H1 (cell line): ENCODE measurements around the gene ASTN2. TPM values are rescaled to one million over a fixed set of nuclear protein-coding genes. Genes with fewer than 3 reads are reported as not detected.

Source experiments
- CTCF ChIA-PET: fragments of 300-600 bp; sonication (Branson Sonifier 250); formaldehyde crosslinking; loops from one replicate; lab custom pipeline; 2021; ENCODE audit not compliant: partially characterized antibody; lab: Charles Lee
- POLR2A ChIA-PET: fragments of 300-600 bp; sonication (Branson Sonifier 250); formaldehyde crosslinking; loops from one replicate; lab custom pipeline; 2021; ENCODE audit warnings: inconsistent platforms; ENCODE audit not compliant: partially characterized antibody; lab: Charles Lee
- DNase-seq, 2 experiments: peaks; one replicate each; pipeline versions ENCODE4 v3.0.0 to v3.0.0-alpha.2; 2010 to 2022; ENCODE audit warnings: low spot score in 2 of 2, low read depth in 1 of 2, mixed read lengths in 1 of 2
- FAIRE-seq: peaks from 2 replicates; lab custom pipeline; 2011; peaks lifted over from hg19 to GRCh38; lab: Jason Lieb, UNC
- H2AFZ ChIP-seq: 2 replicates; pipeline ENCODE4 v1.8.1; 2012; ENCODE audit warnings: low read length, inconsistent platforms
- H2AK5ac ChIP-seq: 2 replicates; pipeline ENCODE4 v1.6.1; 2013; ENCODE audit warnings: low read depth, low read length
- H2BK120ac ChIP-seq: replicated peaks from 2 replicates; pipeline ENCODE3; 2013; ENCODE audit warnings: low read depth, low read length, inconsistent platforms
- H2BK12ac ChIP-seq: 2 replicates; pipeline ENCODE4 v1.6.1; 2013; ENCODE audit warnings: low read depth, low read length
- H2BK15ac ChIP-seq: 2 replicates; pipeline ENCODE4 v1.6.1; 2013; ENCODE audit warnings: low read length
- H2BK20ac ChIP-seq: 2 replicates; pipeline ENCODE4 v1.6.1; 2013; ENCODE audit warnings: low read length
- H2BK5ac ChIP-seq: 2 replicates; pipeline ENCODE4 v1.6.1; 2013; ENCODE audit warnings: low read depth, low read length
- H3K14ac ChIP-seq: 2 replicates; pipeline ENCODE4 v1.6.1; 2013; ENCODE audit warnings: inconsistent platforms; ENCODE audit not compliant: insufficient read length
- H3K18ac ChIP-seq: 2 replicates; pipeline ENCODE4 v1.6.1; 2013; ENCODE audit warnings: low read length; ENCODE audit errors: extremely low read depth
- H3K23ac ChIP-seq: 2 replicates; pipeline ENCODE4 v1.6.1; 2013; ENCODE audit warnings: inconsistent platforms; ENCODE audit not compliant: insufficient read length
- H3K23me2 ChIP-seq: 2 replicates; pipeline ENCODE4 v1.6.1; 2013; ENCODE audit warnings: low read depth, low read length
- H3K27ac ChIP-seq: 2 replicates; pipeline ENCODE4 v1.6.1; 2011; ENCODE audit warnings: low read depth, low read length, inconsistent platforms
- H3K27me3 ChIP-seq, 4 experiments: replicated peaks in 1 of 4; 1 replicate in 1 of 4; 2 replicates in 3 of 4; pipeline versions ENCODE4 v1.6.1 to v1.8.1; 2011 to 2013; ENCODE audit warnings: low read length in 3 of 4, mild to moderate bottlenecking in 3 of 4, inconsistent platforms in 2 of 4, mixed read lengths in 2 of 4, moderate library complexity in 1 of 4; ENCODE audit not compliant: control insufficient read depth in 3 of 4, insufficient read depth in 3 of 4; ENCODE audit errors: extremely low read depth in 1 of 4
- H3K36me3 ChIP-seq, 4 experiments: 2 replicates each; pipeline versions ENCODE4 v1.6.1 to v1.8.1; 2011 to 2013; ENCODE audit warnings: mild to moderate bottlenecking in 4 of 4, low read length in 3 of 4, moderate library complexity in 2 of 4, control low read depth in 1 of 4, inconsistent platforms in 1 of 4; ENCODE audit not compliant: insufficient read depth in 4 of 4, control insufficient read depth in 2 of 4
- H3K4ac ChIP-seq: replicated peaks from 2 replicates; pipeline ENCODE3; 2013; ENCODE audit warnings: low read length, low read depth, mixed read lengths, inconsistent platforms; ENCODE audit not compliant: insufficient read length
- H3K4me1 ChIP-seq, 4 experiments: replicated peaks in 1 of 4; 1 replicate in 1 of 4; 2 replicates in 3 of 4; pipeline versions ENCODE4 v1.6.1 to v1.8.1; 2011 to 2013; ENCODE audit warnings: low read length in 3 of 4, inconsistent platforms in 2 of 4, mixed read lengths in 1 of 4; ENCODE audit not compliant: insufficient read depth in 4 of 4, control insufficient read depth in 3 of 4
- H3K4me2 ChIP-seq, 2 experiments: 2 replicates each; pipeline versions ENCODE4 v1.6.1 to v1.8.1; 2011 to 2013; ENCODE audit warnings: low read depth in 2 of 2, low read length in 2 of 2, control low read depth in 1 of 2, inconsistent platforms in 1 of 2, mild to moderate bottlenecking in 1 of 2; ENCODE audit not compliant: insufficient read depth in 1 of 2
- H3K4me3 ChIP-seq, 4 experiments: fragments of 200-600, 300-600 bp in 1 of 4; sonication (generic), shearing (Covaris generic), sonication (Bioruptor Twin) in 1 of 4; 2 replicates each; pipeline versions ENCODE4 v1.5.1 to v1.8.1; 2011 to 2016; ENCODE audit warnings: low read length in 4 of 4, low read depth in 3 of 4, control low read depth in 2 of 4, inconsistent platforms in 2 of 4, mild to moderate bottlenecking in 2 of 4, mixed read lengths in 1 of 4, moderate library complexity in 1 of 4; ENCODE audit not compliant: insufficient read depth in 2 of 4; ENCODE audit errors: extremely low read depth in 1 of 4
- H3K56ac ChIP-seq: replicated peaks from 2 replicates; pipeline ENCODE3; 2013; ENCODE audit warnings: low read depth, mild to moderate bottlenecking, mixed read lengths, low read length, inconsistent platforms; ENCODE audit not compliant: insufficient read length
- H3K79me1 ChIP-seq: 2 replicates; pipeline ENCODE4 v1.6.1; 2013; ENCODE audit warnings: low read depth, low read length, control low read depth
- H3K79me2 ChIP-seq, 2 experiments: 2 replicates each; pipeline versions ENCODE4 v1.6.1 to v1.8.1; 2012 to 2013; ENCODE audit warnings: low read length in 2 of 2, mild to moderate bottlenecking in 2 of 2, inconsistent platforms in 1 of 2; ENCODE audit not compliant: insufficient read depth in 2 of 2, control insufficient read depth in 1 of 2
- H3K9ac ChIP-seq, 4 experiments: replicated peaks in 1 of 4; 1 replicate in 1 of 4; 2 replicates in 3 of 4; pipeline versions ENCODE4 v1.6.1 to v1.8.1; 2011 to 2013; ENCODE audit warnings: low read depth in 3 of 4, low read length in 3 of 4, control low read depth in 2 of 4, mild to moderate bottlenecking in 2 of 4, moderate library complexity in 2 of 4, inconsistent platforms in 1 of 4; ENCODE audit errors: extremely low read depth in 1 of 4
- H3K9me3 ChIP-seq, 2 experiments: 2 replicates each; pipeline versions ENCODE4 v1.6.1 to v1.8.1; 2012 to 2013; ENCODE audit warnings: mild to moderate bottlenecking in 2 of 2, moderate library complexity in 2 of 2, control low read depth in 1 of 2, inconsistent platforms in 1 of 2, low read depth in 1 of 2, low read length in 1 of 2, mixed read lengths in 1 of 2; ENCODE audit not compliant: insufficient read depth in 2 of 2
- H4K20me1 ChIP-seq, 2 experiments: replicated peaks in 1 of 2; 2 replicates each; pipeline versions ENCODE3 to v1.8.1; 2011 to 2013; ENCODE audit warnings: inconsistent platforms in 2 of 2, low read length in 2 of 2, mild to moderate bottlenecking in 1 of 2; ENCODE audit not compliant: insufficient read depth in 2 of 2, control insufficient read depth in 1 of 2
- H4K5ac ChIP-seq: 2 replicates; pipeline ENCODE4 v1.6.1; 2013; ENCODE audit warnings: low read length, low read depth, mixed read lengths, inconsistent platforms; ENCODE audit not compliant: insufficient read length
- H4K8ac ChIP-seq: 2 replicates; pipeline ENCODE4 v1.8.0; 2013; ENCODE audit warnings: mild to moderate bottlenecking, moderate library complexity, low read length, inconsistent platforms; ENCODE audit not compliant: insufficient read depth; ENCODE audit errors: extremely low read depth
- H4K91ac ChIP-seq: replicated peaks from 2 replicates; pipeline ENCODE3; 2013; ENCODE audit warnings: low read length, mixed read lengths, inconsistent platforms; ENCODE audit not compliant: insufficient read length
- ATF3 ChIP-seq: IDR thresholded peaks from 2 replicates; pipeline ENCODE4 v1.6.1; 2011; ENCODE audit warnings: low read depth, mild to moderate bottlenecking, low read length; ENCODE audit not compliant: insufficient read depth
- BACH1 ChIP-seq: IDR thresholded peaks from 2 replicates; pipeline ENCODE4 v1.6.1; 2012; ENCODE audit warnings: low read length, improper control_type of control experiment
- CBX5 ChIP-seq: fragments of 300-800, 300-1000 bp; sonication (generic); IDR thresholded peaks from 2 replicates; pipeline ENCODE4 v1.7.1; 2016; ENCODE audit warnings: antibody characterized with exemption, low read length, low read depth
- CEBPB ChIP-seq: IDR thresholded peaks from 2 replicates; pipeline ENCODE4 v1.6.1; 2012; ENCODE audit warnings: low read depth, low read length
- HDAC6 ChIP-seq: IDR thresholded peaks from one replicate; pipeline ENCODE4 v1.7.1; 2012; ENCODE audit warnings: low read depth, mild to moderate bottlenecking, inconsistent platforms, low read length, moderate library complexity
- KDM1A ChIP-seq: fragments of 200-600, 300-600 bp; sonication (generic); IDR thresholded peaks from 2 replicates; pipeline ENCODE4 v1.7.1; 2016; ENCODE audit warnings: mild to moderate bottlenecking, low read length, borderline replicate concordance
- NRF1 ChIP-seq: IDR thresholded peaks from 2 replicates; pipeline ENCODE4 v1.6.1; 2011; ENCODE audit warnings: mild to moderate bottlenecking, low read depth, low read length, improper control_type of control experiment
- RBBP5 ChIP-seq: IDR thresholded peaks from 2 replicates; pipeline ENCODE4 v1.7.1; 2012; ENCODE audit warnings: low read depth, mild to moderate bottlenecking, inconsistent platforms, low read length, moderate library complexity, borderline replicate concordance
- RNF2 ChIP-seq: fragments of 200-900, 300-1000 bp; sonication (generic); IDR thresholded peaks from 2 replicates; pipeline ENCODE4 v1.7.1; 2016; ENCODE audit warnings: borderline replicate concordance, low read depth, mild to moderate bottlenecking, antibody characterized with exemption, low read length; ENCODE audit not compliant: poor library complexity, severe bottlenecking; ENCODE audit errors: missing control alignments
- SIRT6 ChIP-seq: IDR thresholded peaks from one replicate; pipeline ENCODE4 v1.7.1; 2012; ENCODE audit warnings: low read length, inconsistent platforms
- SIX5 ChIP-seq: IDR thresholded peaks from 2 replicates; pipeline ENCODE4 v1.6.1; 2011; ENCODE audit warnings: mild to moderate bottlenecking, low read depth, low read length
- TBP ChIP-seq: IDR thresholded peaks from 2 replicates; pipeline ENCODE4 v1.6.1; 2011; ENCODE audit warnings: low read depth, low read length, improper control_type of control experiment
- YY1 ChIP-seq: IDR thresholded peaks from 2 replicates; pipeline ENCODE4 v1.6.1; 2011; ENCODE audit warnings: low read depth, mild to moderate bottlenecking, low read length
- WGBS, 2 experiments: shearing (Covaris generic) in 1 of 2; methylation state at CpG; one replicate each; pipeline versions ENCODE4 v1.1.6 to v1.1.7; 2013 to 2015; ENCODE audit warnings: low lambda C conversion rate in 2 of 2, mixed read lengths in 2 of 2, inconsistent platforms in 1 of 2, low coverage in 1 of 2, missing lambda C conversion rate in 1 of 2; ENCODE audit not compliant: insufficient replicate concordance in 2 of 2, insufficient coverage in 1 of 2, insufficient read length in 1 of 2; ENCODE audit errors: extremely low coverage in 1 of 2, missing lambda C conversion rate in 1 of 2; 5-methylcytosine and 5-hydroxymethylcytosine counted together
- polyA plus RNA-seq, 7 experiments: library from polyadenylated mRNA; depleted of rRNA in 3 of 7; stranded (reverse) in 5 of 7; unstranded in 2 of 7; fragments of >200 nt in 5 of 7; fragments of 200-250 nt in 2 of 7; gene quantifications; 1 replicate in 5 of 7; 2 replicates in 1 of 7; 4 replicates in 1 of 7; pipeline versions ENCODE4 v1.2.1 to v1.2.3, GENCODE V29; 2011 to 2013; ENCODE audit warnings: missing spikeins in 2 of 7, mixed read lengths in 2 of 7
- total RNA-seq: library from RNA; stranded (reverse); fragmentation: NEBNext Ultra II Directional; extraction: Animal tissue kit (Norgen Biotek cat#: 25700); gene quantifications from 2 replicates; pipeline ENCODE4 v1.2.1, GENCODE V29; 2021

Gene ASTN2
- total and polyA plus RNA-seq, 2 of the 8 experiments (the other 6 are each of a cell fraction or from before 2014, with no cell fraction given) = 8.2 to 13.7 TPM

GRCh38 chr9:116701940-116702642 is 712.8 kb downstream of the ASTN2 start:
- Histone ChIP-seq H2AK5ac (no peak overlapping the region), H3K18ac (no peak overlapping the region), H4K91ac (no peak overlapping the region), H2BK5ac (no peak overlapping the region), H3K23ac (no peak overlapping the region), H3K79me1 (no peaks in the 10 kb centered on the region; the same call in 1 of the 2 replicates), H3K14ac (no peak overlapping the region), H4K5ac (no peak overlapping the region), H3K27me3 (no peaks in the 10 kb centered on the region), H2BK120ac (no peak overlapping the region), H3K79me2 (no peaks in the 10 kb centered on the region), H3K4me1 (peaks cover 0 to 3% (median 0%) of the 10 kb centered on the region in 4 experiments; a peak in 1 of 7 replicates), H2BK12ac (no peak overlapping the region), H3K4me3 (no peak overlapping the region), H3K9ac (no peak overlapping the region), H3K27ac (no peak overlapping the region), H3K56ac (no peak overlapping the region), H3K23me2 (no peaks in the 10 kb centered on the region), H2AFZ (no peak overlapping the region), H3K4me2 (no peak overlapping the region), H2BK15ac (no peak overlapping the region), H2BK20ac (no peak overlapping the region), H3K4ac (no peak overlapping the region), H3K36me3 (peaks cover 0 to 32% (median 17%) of the 10 kb centered on the region in 4 experiments; a peak in 6 of 8 replicates), H4K8ac (no peak overlapping the region), H3K9me3 (no peaks in the 10 kb centered on the region), H4K20me1 (peaks cover 0 to 6% of the 10 kb centered on the region in 2 experiments)
- WGBS, 2 experiments = 55% methylated on average over 2 of the region's 2 CpGs; no CpG with 5 or more reads in 1 of the 2 experiments
- DNase-seq (no peak), FAIRE-seq (no peak)
- ChIA-PET POLR2A (no interaction called here), CTCF (interaction anchor here (1.0 to 1.2 kb wide), 2 partner anchors 10 to 19 kb away, joined by 4 to 5 read pairs; no protein-coding TSS in a partner anchor)
- TF ChIP-seq SIRT6 (no peak), NRF1 (no peak), ATF3 (no peak), RNF2 (no peak), SIX5 (no peak), RBBP5 (no peak), HDAC6 (no peak), TBP (no peak), YY1 (no peak), BACH1 (no peak), CEBPB (no peak), KDM1A (no peak), CBX5 (no peak)
